PC-3 (cell line): ENCODE data around the gene CSF2RB. TPM values are rescaled to one million over a fixed set of nuclear protein-coding genes. Genes with fewer than 3 reads are reported as not detected.

Source experiments
- ATAC-seq: fragments of 200-7000 bp; cut with Tn5 transposase; 2 replicates; pipeline ENCODE4 v1.9.1; 2020; ENCODE audit warnings: mild to moderate bottlenecking, moderate library complexity
- BruUV-seq: library from RNA; stranded (reverse); fragments of 400-500 nt; replicated peaks from 2 replicates; lab custom pipeline; 2021; lab: Mats Ljungman, UMichigan
- CTCF ChIA-PET: fragments of 300-600 bp; sonication (Branson Sonifier 250); formaldehyde crosslinking; loops from one replicate; lab custom pipeline; 2022; ENCODE audit warnings: antibody characterized with exemption; lab: Charles Lee
- POLR2A ChIA-PET: fragments of 300-600 bp; sonication (Branson Sonifier 250); formaldehyde crosslinking; loops from one replicate; lab custom pipeline; 2022; ENCODE audit warnings: antibody characterized with exemption; ENCODE audit not compliant: unreplicated experiment; lab: Charles Lee
- DNase-seq: peaks from one replicate; pipeline ENCODE4 v3.0.0-alpha.2; 2015
- H2AFZ ChIP-seq: fragments of 300-600 bp; sonication (generic); 2 replicates; pipeline ENCODE4 v1.6.0; 2016; ENCODE audit warnings: antibody characterized with exemption, low read length
- H3F3A ChIP-seq: fragments of 300-600 bp; sonication (generic); one replicate; pipeline ENCODE4 v1.6.0; 2017; ENCODE audit warnings: antibody characterized with exemption, low read length, control low read depth, mild to moderate bottlenecking; ENCODE audit not compliant: unreplicated experiment
- H3K27ac ChIP-seq: fragments of 300-600 bp; sonication (generic); 2 replicates; pipeline ENCODE4 v1.5.1; 2016; ENCODE audit warnings: mild to moderate bottlenecking, low read length
- H3K27me3 ChIP-seq: fragments of 300-600 bp; sonication (generic); 2 replicates; pipeline ENCODE4 v1.6.1; 2016; ENCODE audit warnings: low read length, mixed read lengths
- H3K36me3 ChIP-seq: fragments of 300-600 bp; sonication (generic); 2 replicates; pipeline ENCODE4 v1.6.1; 2016; ENCODE audit warnings: low read depth, mixed run types, low read length, mixed read lengths
- H3K4me1 ChIP-seq: fragments of 300-600 bp; sonication (generic); 2 replicates; pipeline ENCODE4 v1.5.1; 2016; ENCODE audit warnings: low read length; ENCODE audit not compliant: insufficient read depth
- H3K4me2 ChIP-seq: fragments of 300-600 bp; sonication (generic); 2 replicates; pipeline ENCODE4 v1.6.0; 2016; ENCODE audit warnings: low read length
- H3K4me3 ChIP-seq: fragments of 300-600 bp; sonication (generic); 2 replicates; pipeline ENCODE4 v1.5.1; 2016; ENCODE audit warnings: mild to moderate bottlenecking, low read length, mixed read lengths
- H3K79me2 ChIP-seq: fragments of 300-600 bp; sonication (generic); 2 replicates; pipeline ENCODE4 v1.6.1; 2017; ENCODE audit warnings: low read length, mixed read lengths
- H3K9ac ChIP-seq: fragments of 300-600 bp; sonication (generic); 2 replicates; pipeline ENCODE4 v1.6.0; 2016; ENCODE audit warnings: mild to moderate bottlenecking, low read length
- H3K9me2 ChIP-seq: fragments of 300-600 bp; sonication (generic); replicated peaks from 2 replicates; pipeline ENCODE4 v1.6.1; 2016; ENCODE audit warnings: mixed run types, low read length, mixed read lengths
- H3K9me3 ChIP-seq: fragments of 300-600 bp; sonication (generic); 2 replicates; pipeline ENCODE4 v1.6.1; 2016; ENCODE audit warnings: low read length, mixed read lengths
- H4K20me1 ChIP-seq: fragments of 300-600 bp; sonication (generic); 2 replicates; pipeline ENCODE4 v1.6.1; 2016; ENCODE audit warnings: low read length, mixed read lengths
- CTCF ChIP-seq: fragments of 300-600 bp; sonication (generic); conservative IDR thresholded peaks from 2 replicates; pipeline ENCODE4 v1.5.1; 2017; ENCODE audit warnings: antibody characterized with exemption, low read depth, mild to moderate bottlenecking, low read length
- EZH2 ChIP-seq: fragments of 300-600 bp; sonication (generic); IDR thresholded peaks from one replicate; pipeline ENCODE4 v1.6.1; 2017; ENCODE audit warnings: antibody characterized with exemption, mild to moderate bottlenecking, low read length; ENCODE audit not compliant: unreplicated experiment
- EZH2phosphoT487 ChIP-seq: fragments of 300-600 bp; sonication (generic); IDR thresholded peaks from 2 replicates; pipeline ENCODE4 v1.6.1; 2018; ENCODE audit warnings: mild to moderate bottlenecking, antibody characterized with exemption, low read length, borderline replicate concordance
- intact Hi-C: fragments of 100-400 bp; cut with micrococcal nuclease; formaldehyde crosslinking; loops from 2 replicates; pipeline ENCODE4 v1.9.0; 2023
- total RNA-seq: library from RNA; depleted of rRNA; stranded (reverse); fragments of >200 nt; gene quantifications from 2 replicates; pipeline ENCODE4 v1.2.3, GENCODE V29; 2014

The CSF2RB gene
- total RNA-seq, 1 experiment from 2014 or later = not detected

- H2AFZ ChIP-seq = no peak overlapping the region
Observed at GRCh38 chr22:36964106-36964505, 50.7 kb downstream of the CSF2RB start.

GRCh38 chr22:36965696-36966095 is 52.3 kb downstream of the CSF2RB start:
- H3K4me3 ChIP-seq = no peak overlapping the region
- no peaks in the 10 kb centered on the region for H3K4me1 ChIP-seq
- H3K9me2 ChIP-seq = no peaks in the 10 kb centered on the region
- no peak overlapping the region for H2AFZ ChIP-seq
- H3K27me3 ChIP-seq = peaks cover 12% of the 10 kb centered on the region; the same call in 1 of the 2 replicates
- H3K9ac ChIP-seq = no peak overlapping the region
- no peaks in the 10 kb centered on the region for H4K20me1 ChIP-seq
- intact Hi-C loops = no loop called here
- ATAC-seq (no peak), DNase-seq (no peak)
- TF ChIP-seq EZH2phosphoT487 (no peak), EZH2 (no peak), CTCF (no peak)
- H3K36me3 ChIP-seq = no peaks in the 10 kb centered on the region
- H3K9me3 ChIP-seq = no peaks in the 10 kb centered on the region
- ChIA-PET CTCF (no interaction called here), POLR2A (no interaction called here)
- no peak overlapping the region for H3K4me2 ChIP-seq
- no peaks in the 10 kb centered on the region for H3F3A ChIP-seq
- BruUV-seq = no TSS peak
- no peaks in the 10 kb centered on the region for H3K79me2 ChIP-seq
- no peak overlapping the region for H3K27ac ChIP-seq

More at GRCh38 chr22:36964106-36964505, 50.7 kb downstream of the CSF2RB start:
- DNase-seq (no peak), ATAC-seq (no peak)
- H4K20me1 ChIP-seq = no peaks in the 10 kb centered on the region
- H3K9me3 ChIP-seq = no peaks in the 10 kb centered on the region
- intact Hi-C loops = no loop called here
- H3K9me2 ChIP-seq = no peaks in the 10 kb centered on the region
- H3F3A ChIP-seq = no peaks in the 10 kb centered on the region
- no peaks in the 10 kb centered on the region for H3K79me2 ChIP-seq
- BruUV-seq = no TSS peak
- H3K4me3 ChIP-seq = no peak overlapping the region
- TF ChIP-seq EZH2phosphoT487 = no peak
- no peak for TF ChIP-seq CTCF
- no peak for TF ChIP-seq EZH2
- ChIA-PET POLR2A (no interaction called here), CTCF (no interaction called here)
- H3K36me3 ChIP-seq = no peaks in the 10 kb centered on the region
- H3K4me1 ChIP-seq = no peaks in the 10 kb centered on the region
- no peak overlapping the region for H3K4me2 ChIP-seq
- peaks cover 12% of the 10 kb centered on the region; the same call in 1 of the 2 replicates for H3K27me3 ChIP-seq
- no peak overlapping the region for H3K9ac ChIP-seq
- no peak overlapping the region for H3K27ac ChIP-seq

- intact Hi-C loops = no loop called here
- no peaks in the 10 kb centered on the region for H3K9me2 ChIP-seq
- no peak overlapping the region for H3K27ac ChIP-seq
- H2AFZ ChIP-seq = no peak overlapping the region
- H3F3A ChIP-seq = no peaks in the 10 kb centered on the region
- no peaks in the 10 kb centered on the region for H3K9me3 ChIP-seq
- H3K9ac ChIP-seq = no peak overlapping the region
- BruUV-seq = no TSS peak
- H3K36me3 ChIP-seq = no peaks in the 10 kb centered on the region
- CTCF ChIA-PET = no interaction called here
- POLR2A ChIA-PET = no interaction called here
- TF ChIP-seq CTCF = no peak
- no peak for TF ChIP-seq EZH2
- no peak for TF ChIP-seq EZH2phosphoT487
- no peak overlapping the region for H3K4me3 ChIP-seq
- H3K4me1 ChIP-seq = no peaks in the 10 kb centered on the region
- DNase-seq = no peak
- H3K4me2 ChIP-seq = no peak overlapping the region
- peaks cover 5% of the 10 kb centered on the region; the same call in 1 of the 2 replicates for H3K27me3 ChIP-seq
- no peaks in the 10 kb centered on the region for H3K79me2 ChIP-seq
- ATAC-seq = no peak
- no peaks in the 10 kb centered on the region for H4K20me1 ChIP-seq
Observed at GRCh38 chr22:36966851-36967540, 53.6 kb downstream of the CSF2RB start.
